Natural killer cell treated with Interleukin-12 subunit alpha and Interleukin-12 subunit beta and Interleukin-15 and Interleukin-18, amount 100 ng/mL, for 72 hours (primary cell): ENCODE measurements around the gene CHST11. TPM values are rescaled to one million over a fixed set of nuclear protein-coding genes. Genes with fewer than 3 reads are reported as not detected.
A peak's percentile ranks its signal among the peaks of the same experiment; 100 is the strongest.

ENCODE experiments used
- ATAC-seq, 2 donors: fragments of 150-1000 bp; cut with Tn5 transposase in 1 of 2; sonication (Bioruptor Pico), chemical (Tn5 transposase) in 1 of 2; 2 replicates each; pipeline ENCODE4 v1.10.0; 2021
- DNase-seq: peaks from one replicate; pipeline ENCODE4 v3.0.0; 2022; ENCODE audit warnings: low spot score
- H3K27ac Mint-ChIP-seq, 2 donors: 1 replicate in 1 of 2; 2 replicates in 1 of 2; pipeline ENCODE4 v1.8.0; 2022; ENCODE audit warnings: mixed read lengths in 2 of 2, mild to moderate bottlenecking in 1 of 2, moderate library complexity in 1 of 2
- H3K27me3 Mint-ChIP-seq, 2 donors: 1 replicate in 1 of 2; 2 replicates in 1 of 2; pipeline ENCODE4 v1.8.0; 2022; ENCODE audit warnings: mixed read lengths in 2 of 2
- H3K36me3 Mint-ChIP-seq: one replicate; pipeline ENCODE4 v1.8.0; 2022; ENCODE audit warnings: mixed read lengths
- H3K4me1 Mint-ChIP-seq, 2 donors: 1 replicate in 1 of 2; 2 replicates in 1 of 2; pipeline ENCODE4 v1.8.0; 2022; ENCODE audit warnings: low read depth in 2 of 2, mixed read lengths in 2 of 2, mild to moderate bottlenecking in 1 of 2
- H3K4me3 Mint-ChIP-seq: one replicate; pipeline ENCODE4 v1.8.0; 2022; ENCODE audit warnings: mixed read lengths
- H3K9me3 Mint-ChIP-seq: 2 replicates; pipeline ENCODE4 v1.8.0; 2022; ENCODE audit warnings: mixed read lengths
- total RNA-seq, 2 donors: library from RNA; stranded (reverse); gene quantifications; one replicate each; pipeline ENCODE4 v1.2.3, GENCODE V29; 2022

CHST11 gene
- total RNA-seq, 2 donors from 2014 or later, result 195 to 374 TPM

- H3K27me3 Mint-ChIP-seq, result peaks cover 7 to 9% of the 10 kb centered on the region in 2 donors
- H3K9me3 Mint-ChIP-seq, result no peaks in the 10 kb centered on the region
- H3K4me1 Mint-ChIP-seq, result peaks cover 6 to 9% of the 10 kb centered on the region in 2 donors
- DNase-seq, result no peak
- ATAC-seq, result peak in 1 of 2 donors; percentile 71
- no peak overlapping the region for H3K27ac Mint-ChIP-seq
- H3K36me3 Mint-ChIP-seq, result no peaks in the 10 kb centered on the region
- H3K4me3 Mint-ChIP-seq, result no peak overlapping the region
Measured at GRCh38 chr12:104420868-104421267, 35.9 kb upstream of the CHST11 start.

DNA sequence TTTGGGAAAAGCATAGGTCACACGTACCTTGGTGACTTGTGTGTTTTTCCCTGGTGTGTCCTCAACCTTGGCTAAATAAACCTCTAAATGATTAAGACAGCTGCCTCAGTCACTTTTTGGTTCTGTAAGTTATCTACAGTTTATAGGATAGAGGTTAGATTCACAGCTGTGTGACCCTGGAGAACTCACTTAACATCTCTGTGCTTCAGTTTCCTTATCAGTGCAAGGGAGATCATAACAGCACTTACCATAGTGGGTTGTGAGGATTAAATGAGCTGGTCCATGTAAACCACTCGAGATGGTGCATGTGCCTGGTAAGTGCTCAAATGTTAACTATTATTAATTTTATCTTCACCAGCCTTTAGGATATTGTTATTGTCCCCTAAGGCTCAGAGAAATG lies 35.4 kb upstream of the CHST11 start:
- Mint-ChIP-seq H3K9me3 (no peaks in the 10 kb centered on the region), H3K27ac (no peak overlapping the region), H3K4me1 (peaks cover 10 to 13% of the 10 kb centered on the region in 2 donors), H3K36me3 (no peaks in the 10 kb centered on the region), H3K4me3 (no peak overlapping the region), H3K27me3 (peaks cover 7 to 13% of the 10 kb centered on the region in 2 donors)
- DNase-seq (no peak), ATAC-seq (no peak)

DNA sequence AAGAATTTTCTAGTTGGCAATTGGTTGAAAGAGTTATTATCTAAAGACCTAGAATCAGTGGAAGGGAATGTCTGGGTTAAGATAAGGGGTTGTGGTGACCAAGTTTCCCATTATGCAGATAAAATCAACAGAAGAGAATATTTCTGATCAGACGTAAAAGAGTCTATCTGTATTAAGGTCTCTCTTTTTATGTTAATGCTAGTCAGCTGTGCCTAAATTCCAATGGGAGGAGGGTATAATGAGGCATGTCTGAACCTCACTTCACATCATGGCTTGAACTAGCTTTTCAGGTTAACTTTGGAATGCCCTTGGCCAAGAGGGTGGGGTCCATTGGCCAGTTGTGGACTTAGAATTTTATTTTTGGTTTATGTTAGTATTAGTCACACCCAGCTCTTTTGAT lies 34.3 kb upstream of the CHST11 start:
- no peaks in the 10 kb centered on the region for H3K36me3 Mint-ChIP-seq
- DNase-seq (no peak), ATAC-seq (no peak)
- no peak overlapping the region for H3K27ac Mint-ChIP-seq
- peaks cover 7 to 15% of the 10 kb centered on the region in 2 donors for H3K27me3 Mint-ChIP-seq
- H3K4me3 Mint-ChIP-seq, result no peak overlapping the region
- H3K9me3 Mint-ChIP-seq, result no peaks in the 10 kb centered on the region
- peaks cover 21 to 24% of the 10 kb centered on the region in 2 donors for H3K4me1 Mint-ChIP-seq

DNA sequence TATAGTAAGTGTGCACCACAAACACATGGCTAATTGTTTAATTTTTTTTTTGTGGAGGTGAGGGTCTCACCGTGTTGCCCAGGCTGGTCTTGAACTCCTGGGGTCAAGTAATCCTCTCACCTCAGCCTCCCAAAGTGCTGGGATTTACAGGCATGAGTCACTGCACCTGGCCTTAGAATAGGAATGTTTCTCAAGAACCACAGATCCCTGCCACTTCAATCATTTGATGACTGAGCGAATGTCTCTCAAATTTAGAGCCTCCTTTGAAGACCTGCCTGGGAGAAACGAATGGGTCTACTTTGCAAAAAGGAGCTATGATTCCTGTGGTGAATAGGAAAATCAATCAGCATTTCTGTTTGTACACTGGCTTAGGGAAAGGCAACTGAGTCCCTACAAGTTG lies 33.5 kb upstream of the CHST11 start:
- DNase-seq (no peak), ATAC-seq (no peak)
- Mint-ChIP-seq H3K4me1 (peaks cover 27 to 30% of the 10 kb centered on the region in 2 donors), H3K27ac (no peak overlapping the region), H3K36me3 (no peaks in the 10 kb centered on the region), H3K4me3 (no peak overlapping the region), H3K9me3 (no peaks in the 10 kb centered on the region), H3K27me3 (peaks cover 7 to 15% of the 10 kb centered on the region in 2 donors)

- DNase-seq (no peak), ATAC-seq (no peak)
- H3K4me1 Mint-ChIP-seq, result peaks cover 27 to 31% of the 10 kb centered on the region in 2 donors
- H3K27me3 Mint-ChIP-seq, result peaks cover 7 to 15% of the 10 kb centered on the region in 2 donors
- no peaks in the 10 kb centered on the region for H3K36me3 Mint-ChIP-seq
- H3K27ac Mint-ChIP-seq, result no peak overlapping the region
- H3K9me3 Mint-ChIP-seq, result no peaks in the 10 kb centered on the region
- no peak overlapping the region for H3K4me3 Mint-ChIP-seq
Measured at GRCh38 chr12:104423809-104424208, 32.9 kb upstream of the CHST11 start.

DNA sequence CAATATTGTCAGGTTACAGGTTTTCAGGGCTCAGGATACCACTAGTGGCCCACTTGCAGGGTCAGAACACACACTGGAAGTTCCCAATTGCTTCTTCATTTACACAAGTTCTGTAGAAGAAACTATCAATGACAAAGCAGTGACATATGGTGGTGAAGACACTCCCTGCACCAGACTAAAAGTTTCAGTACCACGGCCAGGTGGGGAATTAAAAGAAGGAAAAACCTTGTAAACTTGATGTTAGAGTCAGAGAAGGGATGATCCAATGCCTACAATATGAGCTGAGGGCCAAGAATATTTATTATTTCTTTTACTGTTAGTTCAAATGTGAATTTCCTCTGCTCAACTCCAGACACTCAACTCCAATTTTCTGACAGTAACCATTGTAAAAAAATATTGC lies 31.8 kb upstream of the CHST11 start:
- Mint-ChIP-seq H3K9me3 (no peaks in the 10 kb centered on the region), H3K27ac (no peak overlapping the region), H3K36me3 (no peaks in the 10 kb centered on the region), H3K27me3 (peaks cover 4 to 15% of the 10 kb centered on the region in 2 donors), H3K4me1 (peaks cover 27 to 31% of the 10 kb centered on the region in 2 donors), H3K4me3 (no peak overlapping the region)
- no peak for DNase-seq
- ATAC-seq, result no peak

DNA sequence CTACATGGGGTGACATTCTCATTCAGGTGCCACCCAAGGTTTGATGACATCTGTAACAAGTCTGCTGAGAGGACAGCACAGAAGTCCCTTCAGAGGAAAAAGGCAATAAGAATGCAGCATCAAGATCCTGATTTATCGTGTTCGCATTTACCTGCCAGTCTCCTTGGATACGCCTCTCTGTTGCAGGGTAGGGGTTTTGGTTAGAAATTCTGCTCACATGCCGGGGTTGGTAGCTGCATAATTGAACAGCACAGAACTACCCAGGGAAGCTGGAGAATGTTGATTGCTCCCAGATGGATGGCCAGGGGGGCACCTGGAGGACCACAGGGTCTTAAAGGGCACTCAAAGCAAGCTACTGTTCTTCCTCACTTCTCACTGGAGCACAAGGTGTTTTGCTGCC lies 31.1 kb upstream of the CHST11 start:
- H3K27me3 Mint-ChIP-seq, result peaks cover 4 to 15% of the 10 kb centered on the region in 2 donors
- no peak for ATAC-seq
- H3K4me1 Mint-ChIP-seq, result peaks cover 27 to 31% of the 10 kb centered on the region in 2 donors
- H3K36me3 Mint-ChIP-seq, result no peaks in the 10 kb centered on the region
- no peak overlapping the region for H3K27ac Mint-ChIP-seq
- no peak overlapping the region for H3K4me3 Mint-ChIP-seq
- no peak for DNase-seq
- H3K9me3 Mint-ChIP-seq, result no peaks in the 10 kb centered on the region

DNA sequence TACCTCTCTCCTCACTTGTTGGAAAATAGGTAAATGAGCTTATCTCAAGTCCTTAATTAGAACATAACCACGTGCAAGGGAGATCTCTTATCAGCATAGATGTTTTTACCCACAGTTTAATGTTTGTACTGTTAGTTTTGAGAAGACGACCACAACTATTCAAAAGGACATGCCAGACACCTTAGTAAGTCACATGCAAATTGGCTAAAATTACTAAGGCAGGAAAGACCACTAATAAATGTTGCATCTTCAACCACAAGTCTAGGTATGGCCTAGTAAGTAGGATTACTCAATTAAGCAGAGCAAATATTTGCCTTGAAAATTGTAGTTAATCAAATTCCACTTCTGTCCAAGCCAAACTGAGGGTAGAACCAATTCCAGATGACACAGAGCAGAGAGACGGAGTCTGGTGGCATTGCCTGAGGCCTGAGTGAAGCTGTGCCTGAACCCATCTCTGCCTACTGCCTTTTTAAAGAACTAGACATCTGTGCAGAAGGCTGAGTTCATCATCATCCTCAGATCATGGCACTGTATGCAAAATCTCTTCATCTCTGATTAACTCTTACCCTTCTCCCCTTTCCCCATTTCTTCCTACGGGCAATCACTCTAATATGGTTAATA lies 29.7 kb upstream of the CHST11 start:
- ATAC-seq (peak; percentile 32 to 43), DNase-seq (no peak)
- peaks cover 21 to 26% of the 10 kb centered on the region in 2 donors for H3K4me1 Mint-ChIP-seq
- no peaks in the 10 kb centered on the region for H3K36me3 Mint-ChIP-seq
- no peaks in the 10 kb centered on the region for H3K9me3 Mint-ChIP-seq
- H3K27me3 Mint-ChIP-seq, result peaks cover 4 to 15% of the 10 kb centered on the region in 2 donors
- peak overlapping the region; percentile 11 for H3K4me3 Mint-ChIP-seq
- H3K27ac Mint-ChIP-seq, result peak overlapping the region in 1 of 2 donors; percentile 0

- Mint-ChIP-seq H3K9me3 (no peaks in the 10 kb centered on the region), H3K4me3 (peak overlapping the region; percentile 11), H3K4me1 (peaks cover 21 to 26% of the 10 kb centered on the region in 2 donors), H3K36me3 (no peaks in the 10 kb centered on the region), H3K27ac (peak overlapping the region in 1 of 2 donors; percentile 0), H3K27me3 (peaks cover 5 to 18% of the 10 kb centered on the region in 2 donors)
- ATAC-seq (peak; percentile 90 to 97), DNase-seq (no peak)
Measured at GRCh38 chr12:104427547-104427938, 29.2 kb upstream of the CHST11 start.

- no peak for DNase-seq
- peaks cover 6 to 7% of the 10 kb centered on the region in 2 donors for H3K4me1 Mint-ChIP-seq
Measured at GRCh38 chr12:104433061-104433460, 23.7 kb upstream of the CHST11 start.

GRCh38 chr12:104434129-104434528 lies 22.6 kb upstream of the CHST11 start:
- H3K36me3 Mint-ChIP-seq, result no peaks in the 10 kb centered on the region
- H3K27me3 Mint-ChIP-seq, result peaks cover 15 to 18% of the 10 kb centered on the region in 2 donors
- no peak for ATAC-seq
- no peak overlapping the region for H3K27ac Mint-ChIP-seq
- H3K9me3 Mint-ChIP-seq, result no peaks in the 10 kb centered on the region
- no peak for DNase-seq
- H3K4me3 Mint-ChIP-seq, result no peak overlapping the region
- peaks cover 3 to 7% of the 10 kb centered on the region in 2 donors for H3K4me1 Mint-ChIP-seq

More at GRCh38 chr12:104433061-104433460, 23.7 kb upstream of the CHST11 start:
- ATAC-seq, result no peak
- H3K4me3 Mint-ChIP-seq, result no peak overlapping the region
- H3K9me3 Mint-ChIP-seq, result no peaks in the 10 kb centered on the region
- no peak overlapping the region for H3K27ac Mint-ChIP-seq
- peaks cover 15 to 18% of the 10 kb centered on the region in 2 donors for H3K27me3 Mint-ChIP-seq
- H3K36me3 Mint-ChIP-seq, result no peaks in the 10 kb centered on the region

GRCh38 chr12:104435175-104435574 lies 21.6 kb upstream of the CHST11 start:
- no peaks in the 10 kb centered on the region for H3K36me3 Mint-ChIP-seq
- H3K27me3 Mint-ChIP-seq, result peaks cover 15 to 18% of the 10 kb centered on the region in 2 donors
- no peaks in the 10 kb centered on the region for H3K9me3 Mint-ChIP-seq
- no peak for ATAC-seq
- DNase-seq, result no peak
- H3K4me1 Mint-ChIP-seq, result peaks cover 3 to 7% of the 10 kb centered on the region in 2 donors
- H3K4me3 Mint-ChIP-seq, result no peak overlapping the region
- H3K27ac Mint-ChIP-seq, result no peak overlapping the region

GRCh38 chr12:104435765-104436164 lies 21.0 kb upstream of the CHST11 start:
- Mint-ChIP-seq H3K36me3 (no peaks in the 10 kb centered on the region), H3K27me3 (peaks cover 15 to 18% of the 10 kb centered on the region in 2 donors), H3K9me3 (no peaks in the 10 kb centered on the region), H3K4me3 (no peak overlapping the region), H3K4me1 (peaks cover 3 to 7% of the 10 kb centered on the region in 2 donors), H3K27ac (no peak overlapping the region)
- ATAC-seq (no peak), DNase-seq (no peak)

- H3K9me3 Mint-ChIP-seq, result no peaks in the 10 kb centered on the region
- no peak overlapping the region for H3K4me3 Mint-ChIP-seq
- DNase-seq (no peak), ATAC-seq (no peak)
- H3K4me1 Mint-ChIP-seq, result peaks cover 3 to 7% of the 10 kb centered on the region in 2 donors
- no peak overlapping the region for H3K27ac Mint-ChIP-seq
- H3K36me3 Mint-ChIP-seq, result no peaks in the 10 kb centered on the region
- H3K27me3 Mint-ChIP-seq, result peaks cover 17 to 18% of the 10 kb centered on the region in 2 donors
Measured at GRCh38 chr12:104436790-104437189, 20.0 kb upstream of the CHST11 start.
